Measurements from ENCODE around the gene EMX1. TPM values are rescaled to one million over a fixed set of nuclear protein-coding genes. Genes with fewer than 3 reads are reported as not detected.
"Not testable (repeated sequence)": the region's sequence is repeated elsewhere in the genome, so short reads cannot be mapped to it uniquely, and the experiment has no call there.

Gene EMX1
- polyA plus RNA-seq, 6 donors from 2014 or later, result 0.12 TPM; not detected in 5

- H3K27ac Mint-ChIP-seq, result no peak overlapping the region
- H3K27me3 Mint-ChIP-seq, result peaks cover 58 to 92% (median 78%) of the 10 kb centered on the region in 3 donors
- H3K9me3 Mint-ChIP-seq, result no peaks in the 10 kb centered on the region
- H3K4me3 Mint-ChIP-seq, result no peak overlapping the region
- H3K4me1 Mint-ChIP-seq, result peaks cover 0 to 9% (median 9%) of the 10 kb centered on the region in 3 donors
- peaks cover 0 to 8% of the 10 kb centered on the region in 2 donors for H3K36me3 Mint-ChIP-seq
- ATAC-seq (ENCODE audit: low read depth in 2 of 2) (peak; percentile 63 to 66), DNase-seq (no peak)
Observed at GRCh38 chr2:72893594-72894319, 23.6 kb upstream of the EMX1 start.

GRCh38 chr2:72894514-72894913 lies 22.8 kb upstream of the EMX1 start:
- peaks cover 0 to 9% (median 8%) of the 10 kb centered on the region in 3 donors for H3K4me1 Mint-ChIP-seq
- peaks cover 56 to 89% (median 79%) of the 10 kb centered on the region in 3 donors for H3K27me3 Mint-ChIP-seq
- no peaks in the 10 kb centered on the region for H3K9me3 Mint-ChIP-seq
- no peak for DNase-seq
- no peak overlapping the region for H3K4me3 Mint-ChIP-seq
- ATAC-seq (ENCODE audit: low read depth in 2 of 2), result no peak
- H3K36me3 Mint-ChIP-seq, result peaks cover 0 to 8% of the 10 kb centered on the region in 2 donors
- peak overlapping the region in 1 of 6 donors; percentile 21 for H3K27ac Mint-ChIP-seq

GRCh38 chr2:72895154-72895553 lies 22.2 kb upstream of the EMX1 start:
- no peak overlapping the region for H3K4me3 Mint-ChIP-seq
- H3K9me3 Mint-ChIP-seq, result no peaks in the 10 kb centered on the region
- H3K4me1 Mint-ChIP-seq, result peaks cover 0 to 9% (median 8%) of the 10 kb centered on the region in 3 donors
- ATAC-seq (ENCODE audit: low read depth in 2 of 2) (no peak), DNase-seq (no peak)
- no peak overlapping the region for H3K27ac Mint-ChIP-seq
- H3K27me3 Mint-ChIP-seq, result peaks cover 50 to 89% (median 79%) of the 10 kb centered on the region in 3 donors
- H3K36me3 Mint-ChIP-seq, result peaks cover 0 to 1% of the 10 kb centered on the region in 2 donors

- Mint-ChIP-seq H3K36me3 (no peaks in the 10 kb centered on the region), H3K27me3 (peaks cover 50 to 89% (median 79%) of the 10 kb centered on the region in 3 donors), H3K4me3 (no peak overlapping the region), H3K4me1 (peaks cover 0 to 9% (median 8%) of the 10 kb centered on the region in 3 donors), H3K27ac (no peak overlapping the region), H3K9me3 (no peaks in the 10 kb centered on the region)
- DNase-seq, result no peak
- ATAC-seq (ENCODE audit: low read depth in 2 of 2), result no peak
Observed at GRCh38 chr2:72895759-72896281, 21.5 kb upstream of the EMX1 start.

- H3K9me3 Mint-ChIP-seq, result no peaks in the 10 kb centered on the region
Observed at GRCh38 chr2:72896446-72896845, 20.9 kb upstream of the EMX1 start.

GRCh38 chr2:72897785-72898584 lies 19.3 kb upstream of the EMX1 start:
- no peak overlapping the region for H3K4me3 Mint-ChIP-seq
- H3K27ac Mint-ChIP-seq, result no peak overlapping the region

More at GRCh38 chr2:72896446-72896845, 20.9 kb upstream of the EMX1 start:
- Mint-ChIP-seq H3K4me3 (no peak overlapping the region), H3K27ac (no peak overlapping the region), H3K36me3 (no peaks in the 10 kb centered on the region), H3K4me1 (peaks cover 0 to 9% (median 8%) of the 10 kb centered on the region in 3 donors), H3K27me3 (peaks cover 53 to 89% (median 79%) of the 10 kb centered on the region in 3 donors)
- ATAC-seq (ENCODE audit: low read depth in 2 of 2), result no peak
- DNase-seq, result no peak

GRCh38 chr2:72898585-72898906 lies 18.8 kb upstream of the EMX1 start:
- H3K9me3 Mint-ChIP-seq, result no peaks in the 10 kb centered on the region
- ATAC-seq (ENCODE audit: low read depth in 2 of 2), result no peak
- no peak overlapping the region for H3K4me3 Mint-ChIP-seq

More at GRCh38 chr2:72897785-72898584, 19.3 kb upstream of the EMX1 start:
- ATAC-seq (ENCODE audit: low read depth in 2 of 2) (no peak), DNase-seq (no peak)
- Mint-ChIP-seq H3K4me1 (peaks cover 0 to 9% (median 8%) of the 10 kb centered on the region in 3 donors), H3K36me3 (no peaks in the 10 kb centered on the region), H3K9me3 (no peaks in the 10 kb centered on the region), H3K27me3 (peaks cover 58 to 85% (median 82%) of the 10 kb centered on the region in 3 donors)

GRCh38 chr2:72900191-72900825 lies 17.0 kb upstream of the EMX1 start:
- Mint-ChIP-seq H3K4me3 (no peak overlapping the region), H3K9me3 (no peaks in the 10 kb centered on the region), H3K27ac (no peak overlapping the region), H3K27me3 (peaks cover 58 to 83% (median 69%) of the 10 kb centered on the region in 3 donors), H3K36me3 (no peaks in the 10 kb centered on the region), H3K4me1 (peaks cover 0 to 6% (median 3%) of the 10 kb centered on the region in 3 donors)
- ATAC-seq (ENCODE audit: low read depth in 2 of 2) (no peak), DNase-seq (no peak)

More at GRCh38 chr2:72898585-72898906, 18.8 kb upstream of the EMX1 start:
- peaks cover 0 to 8% (median 5%) of the 10 kb centered on the region in 3 donors for H3K4me1 Mint-ChIP-seq
- H3K27ac Mint-ChIP-seq, result no peak overlapping the region
- no peaks in the 10 kb centered on the region for H3K36me3 Mint-ChIP-seq
- DNase-seq, result no peak
- peaks cover 64 to 86% (median 83%) of the 10 kb centered on the region in 3 donors for H3K27me3 Mint-ChIP-seq

GRCh38 chr2:72901426-72901825 lies 15.9 kb upstream of the EMX1 start:
- H3K4me3 Mint-ChIP-seq, result no peak overlapping the region
- ATAC-seq (ENCODE audit: low read depth in 2 of 2) (no peak), DNase-seq (no peak)
- H3K27me3 Mint-ChIP-seq, result peaks cover 63 to 83% (median 67%) of the 10 kb centered on the region in 3 donors
- H3K36me3 Mint-ChIP-seq, result peaks cover 0 to 6% of the 10 kb centered on the region in 2 donors
- H3K4me1 Mint-ChIP-seq, result no peaks in the 10 kb centered on the region
- peaks cover 0 to 5% (median 2%) of the 10 kb centered on the region in 7 donors for H3K9me3 Mint-ChIP-seq
- no peak overlapping the region for H3K27ac Mint-ChIP-seq

GRCh38 chr2:72907369-72907768 lies 9.9 kb upstream of the EMX1 start:
- not testable (repeated sequence) for H3K36me3 Mint-ChIP-seq; H3K9me3 Mint-ChIP-seq; H3K27ac Mint-ChIP-seq; DNase-seq; ATAC-seq (ENCODE audit: low read depth in 2 of 2); H3K4me3 Mint-ChIP-seq; H3K4me1 Mint-ChIP-seq
- H3K27me3 Mint-ChIP-seq, result peaks cover 72 to 77% (median 75%) of the 10 kb centered on the region in 3 donors

GRCh38 chr2:72908741-72909140 lies 8.6 kb upstream of the EMX1 start:
- H3K27ac Mint-ChIP-seq, result no peak overlapping the region
- peaks cover 73 to 78% (median 77%) of the 10 kb centered on the region in 3 donors for H3K27me3 Mint-ChIP-seq
- H3K4me3 Mint-ChIP-seq, result no peak overlapping the region
- H3K9me3 Mint-ChIP-seq, result peaks cover 2 to 12% (median 5%) of the 10 kb centered on the region in 7 donors
- H3K36me3 Mint-ChIP-seq, result peaks cover 0 to 15% of the 10 kb centered on the region in 2 donors
- no peak for ATAC-seq (ENCODE audit: low read depth in 2 of 2)
- peaks cover 0 to 6% (median 2%) of the 10 kb centered on the region in 3 donors for H3K4me1 Mint-ChIP-seq
- no peak for DNase-seq

- Mint-ChIP-seq H3K9me3 (peaks cover under 1 to 9% (median 5%) of the 10 kb centered on the region in 7 donors), H3K36me3 (peaks cover 0 to 20% of the 10 kb centered on the region in 2 donors), H3K27me3 (peaks cover 68 to 86% (median 78%) of the 10 kb centered on the region in 3 donors)
Observed at GRCh38 chr2:72911256-72911655, 6.1 kb upstream of the EMX1 start.

More at GRCh38 chr2:72911256-72911655, 6.1 kb upstream of the EMX1 start:
- peaks cover 15 to 22% (median 20%) of the 10 kb centered on the region in 3 donors for H3K4me1 Mint-ChIP-seq
- no peak overlapping the region for H3K4me3 Mint-ChIP-seq
- no peak for DNase-seq
- ATAC-seq (ENCODE audit: low read depth in 2 of 2), result no peak
- no peak overlapping the region for H3K27ac Mint-ChIP-seq
